Naive thymus-derived CD8-positive, alpha-beta T cell (primary cell): ENCODE measurements around the gene ARL10. TPM values are rescaled to one million over a fixed set of nuclear protein-coding genes. Genes with fewer than 3 reads are reported as not detected.

Experiments used
- ATAC-seq, 2 donors: fragments of 150-1000 bp; cut with Tn5 transposase in 1 of 2; sonication (Bioruptor Pico), chemical (Tn5 transposase) in 1 of 2; 1 replicate in 1 of 2; 2 replicates in 1 of 2; pipeline ENCODE4 v1.10.0; 2021; ENCODE audit warnings: mild to moderate bottlenecking in 2 of 2, moderate library complexity in 2 of 2
- POLR2A ChIA-PET: fragments of 350-600 bp; sonication (Branson Sonifier 250); formaldehyde crosslinking; loops from one replicate; lab custom pipeline; 2021; ENCODE audit warnings: antibody characterized with exemption; lab: Charles Lee
- DNase-seq, 10 donors: peaks; one replicate each; pipeline versions ENCODE4 v3.0.0 to v3.0.0-alpha.2; 2020 to 2022
- H3K27ac Mint-ChIP-seq, 10 donors: one replicate each; pipeline ENCODE4 v1.8.0; 2020 to 2022; ENCODE audit warnings: mild to moderate bottlenecking in 10 of 10, mixed read lengths in 10 of 10, moderate library complexity in 4 of 10, inconsistent platforms in 1 of 10
- H3K27me3 Mint-ChIP-seq, 5 donors: one replicate each; pipeline ENCODE4 v1.8.0; 2021 to 2022; ENCODE audit warnings: mixed read lengths in 5 of 5
- H3K36me3 Mint-ChIP-seq, 3 donors: one replicate each; pipeline ENCODE4 v1.8.0; 2020 to 2022; ENCODE audit warnings: mixed read lengths in 3 of 3, mild to moderate bottlenecking in 2 of 3, inconsistent platforms in 1 of 3
- H3K4me1 Mint-ChIP-seq, 4 donors: one replicate each; pipeline ENCODE4 v1.8.0; 2021 to 2022; ENCODE audit warnings: mixed read lengths in 4 of 4
- H3K4me3 Mint-ChIP-seq, 10 donors: one replicate each; pipeline ENCODE4 v1.8.0; 2020 to 2022; ENCODE audit warnings: mild to moderate bottlenecking in 10 of 10, mixed read lengths in 10 of 10, moderate library complexity in 6 of 10, inconsistent platforms in 1 of 10
- H3K9me3 Mint-ChIP-seq, 9 donors: one replicate each; pipeline ENCODE4 v1.8.0; 2020 to 2022; ENCODE audit warnings: mixed read lengths in 9 of 9, mild to moderate bottlenecking in 3 of 9, inconsistent platforms in 1 of 9, moderate library complexity in 1 of 9
- polyA plus RNA-seq, 3 donors: library from polyadenylated mRNA; unstranded; fragments of 300-500 nt; fragmentation: Illumina TruSeq; gene quantifications; one replicate each; pipeline ENCODE4 v1.2.3, GENCODE V29; 2021
- total RNA-seq, 8 experiments: library from RNA in 2 of 8; stranded (reverse) in 2 of 8; gene quantifications; one replicate each; pipeline ENCODE4 v1.2.3 and lab custom pipeline; 2021 to 2026

ARL10 gene
- total and polyA plus RNA-seq, 5 experiments from 2014 or later, result 1.2 to 15.0 (median 1.7) TPM

DNA sequence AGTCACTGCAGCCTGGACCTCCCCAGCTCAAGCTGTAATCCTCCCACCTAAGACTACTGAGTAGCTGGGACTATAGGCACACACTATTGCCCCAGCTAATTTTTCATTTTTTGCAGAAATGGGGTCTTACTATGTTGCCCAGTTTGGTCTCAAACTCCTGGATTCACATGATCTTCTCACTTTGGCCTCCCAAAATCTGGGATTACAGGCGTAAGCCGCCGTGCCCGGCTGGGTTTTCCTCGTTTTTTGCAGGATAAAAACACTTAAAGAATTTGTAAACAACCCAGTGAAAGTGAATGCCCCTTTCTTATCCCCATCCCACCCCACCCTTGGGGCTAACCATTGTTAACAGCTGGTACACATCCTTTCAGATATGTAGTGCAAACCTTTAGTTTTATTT, 43.3 kb downstream of the ARL10 start:
- ATAC-seq, result no peak
- H3K27ac Mint-ChIP-seq, result no peak overlapping the region
- H3K4me3 Mint-ChIP-seq, result no peak overlapping the region
- DNase-seq, result no peak
- POLR2A ChIA-PET, result interaction anchor here (0.7 kb wide), 1 partner anchor 705 kb away, joined by 4 read pairs; no protein-coding TSS in a partner anchor
- H3K4me1 Mint-ChIP-seq, result peaks cover 15 to 27% (median 25%) of the 10 kb centered on the region in 4 donors
- H3K27me3 Mint-ChIP-seq, result no peaks in the 10 kb centered on the region
- H3K36me3 Mint-ChIP-seq, result peaks cover 0 to 48% (median 2%) of the 10 kb centered on the region in 3 donors
- H3K9me3 Mint-ChIP-seq, result no peaks in the 10 kb centered on the region

DNA sequence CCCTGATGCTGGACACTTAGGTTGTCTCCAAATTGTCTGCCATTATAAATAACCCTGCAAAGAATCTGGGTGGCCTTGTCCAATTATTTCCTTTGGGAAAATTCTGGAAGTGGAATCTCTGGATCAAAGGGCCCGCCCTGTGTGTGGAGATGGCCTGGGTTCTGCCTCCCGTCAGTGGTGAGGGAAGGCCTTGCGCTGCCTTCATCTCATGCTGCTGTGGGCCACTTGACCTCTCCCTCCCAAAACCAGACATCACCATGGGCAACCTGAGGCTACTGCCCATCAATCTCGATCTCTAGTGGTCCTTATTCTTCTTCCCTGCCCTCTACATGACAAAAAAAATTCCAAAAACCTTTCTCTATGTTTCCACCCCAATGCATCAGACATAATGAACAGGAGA, 44.5 kb downstream of the ARL10 start:
- Mint-ChIP-seq H3K9me3 (no peaks in the 10 kb centered on the region), H3K36me3 (peaks cover 0 to 48% (median 2%) of the 10 kb centered on the region in 3 donors)

GRCh38 chr5:176410486-176411180, 45.3 kb downstream of the ARL10 start:
- DNase-seq, result no peak
- Mint-ChIP-seq H3K4me3 (no peak overlapping the region), H3K36me3 (peaks cover 0 to 46% (median 2%) of the 10 kb centered on the region in 3 donors), H3K4me1 (peaks cover 29 to 48% (median 40%) of the 10 kb centered on the region in 4 donors), H3K27me3 (no peaks in the 10 kb centered on the region), H3K9me3 (no peaks in the 10 kb centered on the region), H3K27ac (peak overlapping the region in 5 of 10 donors; percentile 17 to 75 (median 57))
- POLR2A ChIA-PET, result no interaction called here
- ATAC-seq, result no peak

More for the DNA sequence above, 44.5 kb downstream of the ARL10 start:
- ATAC-seq (no peak), DNase-seq (no peak)
- Mint-ChIP-seq H3K4me3 (no peak overlapping the region), H3K27ac (peak overlapping the region in 1 of 10 donors; percentile 43), H3K4me1 (peaks cover 26 to 39% (median 31%) of the 10 kb centered on the region in 4 donors), H3K27me3 (no peaks in the 10 kb centered on the region)
- POLR2A ChIA-PET, result interaction anchor here (0.6 kb wide), 1 partner anchor 134 kb away, joined by 3 read pairs; no protein-coding TSS in a partner anchor

GRCh38 chr5:176412517-176413254, 47.4 kb downstream of the ARL10 start:
- DNase-seq, result no peak
- Mint-ChIP-seq H3K9me3 (no peaks in the 10 kb centered on the region), H3K27ac (peak overlapping the region in 5 of 10 donors; percentile 16 to 82 (median 61)), H3K4me3 (no peak overlapping the region), H3K4me1 (peaks cover 33 to 59% (median 48%) of the 10 kb centered on the region in 4 donors), H3K27me3 (no peaks in the 10 kb centered on the region), H3K36me3 (peaks cover 0 to 35% (median 2%) of the 10 kb centered on the region in 3 donors)
- ATAC-seq, result no peak
- POLR2A ChIA-PET, result interaction anchor here (1.5 kb wide), 1 partner anchor 24 kb away, joined by 4 read pairs; the partner anchor contains the start of gene HIGD2A

DNA sequence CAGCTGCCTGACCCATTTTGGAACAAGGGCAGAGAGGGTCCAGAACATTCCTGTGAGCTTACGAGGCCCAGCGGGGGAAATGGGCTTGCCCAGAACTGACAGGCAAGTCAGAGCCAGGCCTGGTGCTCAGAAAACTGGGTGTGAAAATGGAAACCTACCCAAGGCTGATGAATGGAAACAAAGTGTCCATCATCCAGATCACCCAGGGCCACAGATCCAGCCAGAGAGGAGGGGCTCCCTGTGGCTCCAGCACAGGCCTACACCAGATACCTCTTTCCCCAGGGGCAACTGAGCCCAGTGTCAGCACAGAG, 47.9 kb downstream of the ARL10 start:
- POLR2A ChIA-PET, result interaction anchor here (1.5 to 5.5 kb wide), 2 partner anchors 24 to 124 kb away, joined by 4 to 60 read pairs; partner anchors contain the start of genes HIGD2A and RNF44

DNA sequence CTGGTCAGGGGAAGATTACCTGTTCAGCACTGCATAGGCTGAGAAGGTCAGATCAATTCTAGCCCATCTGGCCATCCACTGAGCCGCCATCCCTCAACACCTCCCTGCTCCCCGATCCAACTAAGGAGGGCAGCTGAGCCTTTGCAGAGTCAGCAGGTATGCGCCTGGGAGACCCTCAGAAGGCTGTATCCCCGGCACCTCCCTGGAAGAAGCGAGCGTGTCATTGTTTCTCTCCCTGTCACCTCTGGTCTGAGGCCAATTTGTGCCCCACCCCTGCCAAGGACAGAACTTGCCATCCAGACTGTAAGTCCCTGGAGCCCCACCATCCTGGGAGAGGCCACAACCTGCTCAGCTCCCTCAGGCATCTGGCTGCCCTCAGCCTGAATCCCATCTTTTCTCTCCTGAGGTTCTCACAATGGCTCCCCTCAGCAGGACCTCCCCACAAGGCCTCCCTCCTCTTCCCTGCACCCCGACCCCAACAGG, 48.5 kb downstream of the ARL10 start:
- Mint-ChIP-seq H3K4me3 (peak overlapping the region in 3 of 10 donors; percentile 2 to 31 (median 14)), H3K27ac (peak overlapping the region in 5 of 10 donors; percentile 68 to 88 (median 71)), H3K36me3 (peaks cover 0 to 25% (median 2%) of the 10 kb centered on the region in 3 donors), H3K4me1 (peaks cover 31 to 59% (median 48%) of the 10 kb centered on the region in 4 donors), H3K9me3 (no peaks in the 10 kb centered on the region), H3K27me3 (no peaks in the 10 kb centered on the region)
- DNase-seq, result no peak
- ATAC-seq, result no peak
- POLR2A ChIA-PET, result interaction anchor here (0.6 to 5.5 kb wide), 4 partner anchors 25 to 124 kb away, joined by 4 to 60 read pairs (median 7); partner anchors contain the start of genes ARL10, HIGD2A and RNF44

More for the DNA sequence above, 47.9 kb downstream of the ARL10 start:
- Mint-ChIP-seq H3K9me3 (no peaks in the 10 kb centered on the region), H3K27me3 (no peaks in the 10 kb centered on the region), H3K27ac (peak overlapping the region in 3 of 10 donors; percentile 68 to 82 (median 71)), H3K36me3 (peaks cover 0 to 30% (median 2%) of the 10 kb centered on the region in 3 donors), H3K4me1 (peaks cover 31 to 59% (median 48%) of the 10 kb centered on the region in 4 donors), H3K4me3 (no peak overlapping the region)
- DNase-seq (no peak), ATAC-seq (no peak)

- Mint-ChIP-seq H3K9me3 (no peaks in the 10 kb centered on the region), H3K36me3 (peaks cover 0 to 17% (median 2%) of the 10 kb centered on the region in 3 donors), H3K27me3 (no peaks in the 10 kb centered on the region), H3K4me3 (peak overlapping the region; percentile 66 to 88 (median 80)), H3K4me1 (peaks cover 31 to 59% (median 49%) of the 10 kb centered on the region in 4 donors), H3K27ac (peak overlapping the region; percentile 71 to 92 (median 85))
- no peak for ATAC-seq
- no peak for DNase-seq
- POLR2A ChIA-PET, result interaction anchor here (0.8 to 5.5 kb wide), 3 partner anchors 33 to 123 kb away, joined by 4 to 60 read pairs (median 9); partner anchors contain the start of genes ARL10, FAF2 and RNF44
Measured at GRCh38 chr5:176414704-176415103, 49.4 kb downstream of the ARL10 start.

- no peak for ATAC-seq
- peak overlapping the region; percentile 66 to 88 (median 80) for H3K4me3 Mint-ChIP-seq
- H3K27me3 Mint-ChIP-seq, result no peaks in the 10 kb centered on the region
- POLR2A ChIA-PET, result interaction anchor here (1.0 to 5.5 kb wide), 10 partner anchors 20 to 246 kb away, joined by 4 to 60 read pairs (median 10); partner anchors contain the start of genes FAF2, HIGD2A, NOP16 and RNF44
- H3K4me1 Mint-ChIP-seq, result peaks cover 25 to 59% (median 49%) of the 10 kb centered on the region in 4 donors
- peaks cover 0 to 11% (median 2%) of the 10 kb centered on the region in 3 donors for H3K36me3 Mint-ChIP-seq
- peak in 1 of 10 donors; percentile 10 for DNase-seq
- H3K9me3 Mint-ChIP-seq, result no peaks in the 10 kb centered on the region
- H3K27ac Mint-ChIP-seq, result peak overlapping the region; percentile 71 to 92 (median 86)
Measured at GRCh38 chr5:176415240-176415951, 50.1 kb downstream of the ARL10 start.

DNA sequence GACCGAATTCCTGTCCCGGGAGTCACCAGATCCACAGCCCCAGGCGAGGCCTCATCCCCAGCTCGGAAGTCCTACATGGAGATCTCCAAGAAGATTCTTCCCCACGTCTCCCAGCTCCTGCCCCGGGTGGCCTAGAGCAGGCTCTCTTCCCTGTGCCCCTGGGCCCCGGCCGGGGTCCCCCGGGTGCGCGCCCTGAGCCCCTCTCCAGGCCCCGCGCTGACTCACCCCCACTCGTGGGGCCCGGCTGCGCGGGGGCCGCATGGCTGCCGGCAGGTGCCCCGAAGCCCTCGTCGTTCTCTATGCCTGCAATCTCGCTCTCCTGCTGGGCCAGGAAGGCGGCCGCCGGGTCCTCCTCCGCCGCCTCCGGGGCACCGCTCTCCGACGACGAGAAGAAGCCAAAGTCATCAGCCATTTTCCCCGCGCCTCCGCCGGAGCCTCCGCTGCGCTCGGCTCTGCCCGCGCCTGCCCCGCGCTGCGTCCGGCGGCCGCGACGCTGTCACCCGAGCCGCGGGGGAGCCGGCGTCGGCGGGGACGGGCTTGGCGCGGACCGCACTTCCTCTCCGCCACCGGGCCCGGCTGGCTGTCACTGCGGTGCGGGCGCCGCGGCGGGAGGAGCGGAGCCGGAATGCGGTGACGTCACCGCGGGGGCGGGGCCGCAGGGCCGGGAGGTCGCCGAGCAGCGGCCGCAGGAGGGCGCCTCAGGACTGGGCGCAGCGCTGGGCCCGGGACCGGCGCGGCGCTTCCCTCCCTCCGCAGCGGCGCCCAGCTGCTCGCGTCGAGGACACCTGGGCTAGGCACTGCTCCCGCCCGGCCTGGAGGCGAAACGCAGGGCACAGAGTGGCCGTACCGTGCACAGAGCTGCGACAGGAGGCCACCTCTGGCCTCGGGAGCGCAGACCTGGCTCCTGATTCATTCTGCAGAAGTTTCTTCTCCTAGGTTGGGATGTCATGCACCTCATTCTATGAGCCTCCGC, 51.0 kb downstream of the ARL10 start, which contains the start of gene CLTB:
Gene CLTB (minus strand): TSS at position 588 of the 973 bp plus-strand sequence. CDS start 176 bp downstream, at position 412.
- Mint-ChIP-seq H3K9me3 (peaks cover 0 to 2% (median 0%) of the 10 kb centered on the region in 9 donors), H3K4me3 (peak within 1 kb of the TSS; percentile 77 to 88 (median 82)), H3K4me1 (peaks cover 20 to 52% (median 46%) of the 10 kb centered on the region in 4 donors), H3K27me3 (no peaks in the 10 kb centered on the region), H3K36me3 (peaks cover 0 to 5% (median 0%) of the 10 kb centered on the region in 3 donors), H3K27ac (peak within 1 kb of the TSS; percentile 72 to 92 (median 88))
- POLR2A ChIA-PET, result interaction anchor here (0.9 to 5.5 kb wide), 18 partner anchors 10 to 245 kb away, joined by 3 to 60 read pairs (median 5); partner anchors contain the start of genes FAF2, HIGD2A, NOP16 and RNF44
- ATAC-seq (peak; percentile 90 to 91), DNase-seq (peak; percentile 72 to 98 (median 85))

DNA sequence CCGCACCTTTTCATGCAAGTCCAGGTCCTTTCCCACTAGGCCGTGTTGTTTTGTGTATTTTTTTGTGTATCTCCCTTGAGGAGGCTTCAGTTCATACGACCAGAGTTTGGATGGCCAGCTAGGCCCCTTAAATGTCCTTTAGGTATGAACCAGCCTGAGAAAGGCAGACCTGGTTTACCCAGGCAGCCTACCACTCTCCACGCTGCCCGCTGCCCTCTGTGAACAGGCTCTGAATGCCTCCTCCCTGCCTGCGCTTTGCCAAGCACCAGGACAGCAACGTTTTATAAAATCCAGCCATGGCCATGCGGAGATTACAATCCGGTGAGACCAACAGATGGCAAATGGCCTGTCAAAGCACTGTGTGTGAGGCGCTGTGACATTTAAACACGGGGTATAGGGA, 51.7 kb downstream of the ARL10 start:
- peaks cover 0 to 2% (median 0%) of the 10 kb centered on the region in 5 donors for H3K27me3 Mint-ChIP-seq

More for the DNA sequence above, 51.7 kb downstream of the ARL10 start:
- DNase-seq, result no peak
- H3K9me3 Mint-ChIP-seq, result peaks cover 0 to 5% (median 0%) of the 10 kb centered on the region in 9 donors
- peaks cover 17 to 44% (median 41%) of the 10 kb centered on the region in 4 donors for H3K4me1 Mint-ChIP-seq
- H3K4me3 Mint-ChIP-seq, result peak overlapping the region; percentile 61 to 84 (median 76)
- H3K27ac Mint-ChIP-seq, result peak overlapping the region in 8 of 10 donors; percentile 72 to 89 (median 85)
- POLR2A ChIA-PET, result interaction anchor here (0.9 to 5.5 kb wide), 14 partner anchors 10 to 179 kb away, joined by 3 to 60 read pairs (median 6); partner anchors contain the start of genes FAF2, HIGD2A, NOP16 and RNF44
- ATAC-seq, result no peak
- H3K36me3 Mint-ChIP-seq, result peaks cover 0 to 3% (median 0%) of the 10 kb centered on the region in 3 donors
